ENCODE results near the gene LGR4.
"Not testable (repeated sequence)": the region's sequence is repeated elsewhere in the genome, so short reads cannot be mapped to it uniquely, and the experiment has no call there.

LGR4 gene

DNA sequence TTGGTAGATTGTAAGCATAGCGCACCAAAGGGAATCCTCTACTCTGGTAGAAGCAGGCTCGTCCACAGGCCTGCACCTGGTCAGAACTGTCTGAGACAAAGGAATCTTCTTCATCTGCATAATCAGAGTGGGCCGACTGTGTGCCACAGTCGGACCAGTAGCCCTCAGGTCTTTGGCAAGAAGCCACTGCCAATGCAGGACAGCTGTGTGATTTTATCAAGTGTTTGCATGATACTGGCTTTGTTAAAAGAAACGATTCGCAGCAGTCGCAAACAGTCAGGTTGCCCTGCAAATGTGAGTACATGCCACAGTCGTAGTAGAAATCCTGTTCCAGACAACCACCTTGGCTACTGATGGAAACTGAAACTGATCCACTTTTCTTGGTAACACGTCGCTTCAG is 104.7 kb downstream of the LGR4 start:
- no peak for DNase-seq

DNA sequence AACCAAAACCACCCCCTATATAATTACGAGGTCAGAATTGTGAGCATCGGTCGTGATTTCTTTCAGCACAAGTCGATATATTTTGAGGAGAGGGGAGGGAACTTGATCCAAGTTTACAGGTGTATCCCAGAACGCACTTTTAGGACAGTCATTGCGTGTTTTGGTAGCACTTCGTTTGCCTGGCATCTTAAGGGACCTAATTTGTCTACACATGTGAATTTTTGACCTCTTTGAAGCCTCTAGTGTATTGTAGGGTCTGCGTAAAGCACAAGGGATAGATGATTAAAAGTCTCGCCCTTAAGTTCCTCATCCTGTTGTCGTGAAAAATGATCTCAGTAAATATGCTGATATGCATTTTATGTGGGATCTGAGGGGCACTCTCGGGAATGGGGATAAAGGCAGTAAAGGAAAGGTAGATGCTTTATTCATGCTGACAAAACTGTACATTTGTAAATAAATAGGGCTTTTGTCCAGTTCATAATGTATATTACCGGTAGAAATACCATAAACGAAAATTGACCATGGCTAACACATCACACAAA is 108.9 kb downstream of the LGR4 start:
- DNase-seq, result no peak

GRCh38 chr11:27362749-27363575 is 109.6 kb downstream of the LGR4 start, which contains the start of gene CCDC34:
TSS of gene CCDC34 (minus strand) at chr11:27363215. CDS start at chr11:27363194, 21 bp downstream.
- peak; percentile 84 for DNase-seq

- DNase-seq, result no peak
Measured at GRCh38 chr11:27361649-27362431, 110.8 kb downstream of the LGR4 start.

DNA sequence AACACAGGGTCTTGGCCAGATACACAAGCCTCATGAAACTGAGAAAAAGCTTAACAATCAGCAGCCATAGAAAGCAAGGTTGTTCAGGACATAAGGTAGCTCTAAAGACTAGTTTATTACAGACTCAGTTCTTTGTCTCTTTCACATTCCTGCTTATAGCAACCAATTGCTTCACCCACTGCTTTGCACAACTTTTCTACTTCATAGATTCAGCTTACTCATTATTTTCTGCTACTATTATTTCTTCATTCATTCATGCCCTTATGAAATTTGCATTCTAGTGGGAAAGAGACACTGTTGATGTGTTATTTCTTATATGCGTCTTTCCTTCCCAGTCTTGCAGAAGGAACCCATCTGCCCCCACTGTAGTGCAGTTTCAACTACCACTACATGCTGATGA is 114.3 kb downstream of the LGR4 start:
- no peak for DNase-seq

- no peak for DNase-seq
Measured at GRCh38 chr11:27357250-27357649, 115.3 kb downstream of the LGR4 start.

DNA sequence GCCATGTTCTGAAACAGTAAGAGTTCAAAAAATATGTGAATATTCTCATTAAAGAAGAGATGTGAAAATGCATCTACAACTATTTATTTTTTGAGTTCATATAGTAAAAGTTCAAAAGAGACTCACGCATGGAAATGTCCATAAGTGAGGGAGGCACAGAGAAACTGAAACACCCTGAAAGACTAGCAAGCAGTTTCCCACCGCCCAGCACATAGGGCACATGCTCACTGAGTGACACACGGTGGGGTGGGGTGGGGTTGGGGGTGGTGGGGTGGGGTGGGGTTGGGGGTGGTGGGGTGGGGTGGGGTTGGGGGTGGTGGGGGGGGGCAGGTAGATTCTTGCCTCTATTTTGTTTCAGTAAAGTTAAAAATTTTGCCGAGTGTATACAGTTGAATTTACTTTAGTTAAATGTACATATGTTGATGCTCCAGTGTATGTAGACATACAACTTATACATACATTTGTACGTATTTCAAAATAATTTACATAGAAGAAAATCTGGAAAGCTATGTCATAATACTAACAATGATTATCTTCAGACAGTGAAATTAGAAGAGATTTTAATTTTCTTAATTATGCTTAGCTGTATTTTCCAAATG is 115.9 kb downstream of the LGR4 start:
- no peak for DNase-seq

DNA sequence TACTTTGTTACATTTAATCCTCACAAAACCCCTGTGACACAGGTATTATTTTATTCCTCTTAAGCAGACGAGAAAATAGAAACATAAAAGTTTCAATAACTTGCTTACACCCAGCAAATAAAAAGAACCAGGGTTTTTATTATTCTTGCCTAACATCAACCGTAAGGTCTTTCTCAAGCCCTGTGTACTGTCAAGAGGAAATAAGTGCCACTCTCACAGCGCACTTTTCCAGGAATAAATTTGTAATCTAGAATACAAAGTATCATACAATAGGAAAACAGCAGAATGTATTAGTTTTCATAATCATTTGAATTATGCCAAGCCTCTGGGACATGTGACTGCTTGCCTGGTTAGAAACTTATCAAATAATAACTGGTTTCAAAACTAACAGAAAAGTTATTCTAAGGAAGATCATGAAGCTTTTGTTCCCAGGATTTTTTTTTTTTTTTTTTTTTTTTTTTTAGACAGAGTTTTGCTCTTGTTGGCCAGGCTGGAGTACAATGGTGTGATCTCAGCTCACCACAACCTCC is 117.0 kb downstream of the LGR4 start:
- no peak for DNase-seq

DNA sequence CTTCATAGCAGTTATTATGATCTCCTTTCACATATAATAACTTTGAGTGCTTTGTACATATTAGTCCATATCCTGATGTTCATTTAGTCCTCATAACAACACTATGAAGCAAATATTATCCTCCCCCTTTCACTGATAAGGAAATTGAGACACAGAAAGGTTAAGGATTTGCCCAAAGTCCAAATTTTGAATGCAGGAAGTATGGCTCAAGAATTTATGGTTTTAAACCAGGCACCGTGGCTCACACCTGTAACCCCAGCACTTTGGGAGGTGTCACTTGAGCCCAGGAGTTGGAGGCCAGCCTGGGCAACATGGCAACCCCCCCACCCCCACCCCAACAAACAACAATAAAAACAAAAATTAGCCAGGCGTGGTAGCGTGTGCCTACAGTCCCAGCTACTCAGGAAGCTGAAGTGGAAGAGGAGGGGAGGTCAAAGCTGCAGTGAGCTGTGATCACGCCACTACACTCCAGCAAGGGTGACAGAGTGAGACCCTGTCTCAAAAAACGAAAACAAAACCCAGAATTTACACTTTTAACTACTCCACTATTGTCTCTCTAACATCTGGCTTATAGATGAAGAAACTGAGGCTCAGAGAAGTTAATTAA is 118.1 kb downstream of the LGR4 start:
- DNase-seq, result no peak

DNA sequence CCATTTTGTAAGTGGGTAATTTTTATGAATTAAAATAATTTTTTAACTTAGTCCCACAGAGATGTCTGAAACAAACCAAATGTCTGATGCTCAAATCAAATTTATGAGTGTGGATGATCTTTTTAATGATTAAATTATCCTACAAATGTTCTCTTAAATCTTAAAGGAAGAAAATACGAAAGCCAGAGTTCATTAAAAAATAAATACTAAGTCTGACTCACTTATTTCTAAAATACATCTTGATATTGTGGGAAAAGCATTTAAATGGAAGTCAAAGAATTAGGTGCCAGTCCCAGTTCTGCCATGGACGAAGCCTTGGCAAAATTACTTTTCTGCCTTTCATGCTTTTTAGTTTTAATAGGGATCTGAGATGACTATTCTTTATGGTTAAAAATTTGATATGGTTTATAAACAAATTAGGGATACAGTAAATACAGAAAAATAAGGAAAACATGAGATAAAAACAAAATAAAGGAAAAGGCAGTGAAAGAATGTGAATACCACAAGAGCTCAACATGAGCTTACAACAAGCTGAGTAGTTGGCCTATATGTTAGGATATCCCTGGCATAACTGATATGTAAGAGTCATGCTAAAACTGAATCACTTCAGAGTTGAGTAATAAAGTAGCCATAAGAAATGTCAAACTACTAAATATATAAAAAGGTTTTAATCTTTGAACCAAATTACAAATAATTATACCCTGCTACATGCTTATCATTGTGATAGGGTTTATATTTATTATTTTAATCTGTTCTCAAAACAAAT is 118.8 kb downstream of the LGR4 start:
- no peak for DNase-seq

- DNase-seq, result no peak
Measured at GRCh38 chr11:27352781-27353180, 119.8 kb downstream of the LGR4 start.

- DNase-seq, result no peak
Measured at GRCh38 chr11:27350511-27350910, 122.1 kb downstream of the LGR4 start.

DNA sequence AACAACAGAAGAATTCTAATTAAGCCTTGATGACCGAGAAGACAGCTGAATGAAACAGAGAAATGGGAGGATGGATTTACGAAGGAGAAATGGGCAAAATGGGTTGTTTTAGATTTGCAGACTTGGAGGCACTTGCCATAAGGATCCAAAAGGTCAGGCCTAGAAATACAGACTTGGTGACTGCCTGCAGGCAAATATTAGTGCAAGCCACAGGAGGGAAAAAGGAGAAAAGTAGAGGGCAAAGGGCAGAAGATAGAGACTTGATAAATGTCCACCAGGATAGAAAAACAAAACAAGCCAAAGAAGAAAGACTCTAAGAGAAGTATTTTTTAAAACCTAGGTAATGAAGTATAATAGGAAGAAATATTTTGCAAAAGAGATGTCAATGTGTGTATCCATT is 122.7 kb downstream of the LGR4 start:
- no peak for DNase-seq

GRCh38 chr11:27348340-27348873 is 124.2 kb downstream of the LGR4 start:
- DNase-seq, result no peak

- DNase-seq, result no peak
Measured at GRCh38 chr11:27347359-27348339, 124.9 kb downstream of the LGR4 start.

- DNase-seq, result no peak
Measured at GRCh38 chr11:27339941-27340340, 132.6 kb downstream of the LGR4 start.

- DNase-seq, result not testable (repeated sequence)
Measured at GRCh38 chr11:27334764-27335163, 137.8 kb downstream of the LGR4 start.

DNA sequence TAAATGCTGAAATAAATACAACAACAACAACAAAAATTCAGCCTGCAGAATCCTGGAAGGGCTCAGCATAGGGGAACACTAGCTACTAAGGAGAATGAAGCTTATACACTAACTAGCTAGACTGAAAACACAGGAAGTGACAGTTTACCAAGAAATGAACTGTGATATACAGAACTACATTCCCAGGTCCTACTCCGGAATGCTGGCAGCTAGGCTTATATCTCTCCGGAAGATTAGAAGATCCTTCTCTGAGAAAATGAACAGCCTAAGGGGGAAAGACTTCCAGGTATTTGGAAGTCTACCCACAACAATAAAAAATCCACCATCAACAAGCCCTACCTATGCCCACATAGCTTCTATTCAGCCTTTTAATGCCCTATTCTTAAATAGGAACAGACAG is 140.6 kb downstream of the LGR4 start:
- no peak for DNase-seq

GRCh38 chr11:27330633-27331270 is 141.8 kb downstream of the LGR4 start:
- no peak for DNase-seq
